H7 (cell line): Measurements from ENCODE around the gene SLC25A10. TPM values are rescaled to one million over a fixed set of nuclear protein-coding genes. Genes with fewer than 3 reads are reported as not detected.
"Not testable (repeated sequence)": the region's sequence is repeated elsewhere in the genome, so short reads cannot be mapped to it uniquely, and the experiment has no call there.

Source experiments
- DNase-seq: peaks from one replicate; pipeline ENCODE4 v3.0.0; 2012
- H3K27me3 ChIP-seq: 2 replicates; pipeline ENCODE4 v1.6.0; 2011; ENCODE audit warnings: mild to moderate bottlenecking, low read length; ENCODE audit not compliant: control insufficient read depth, insufficient read depth
- H3K36me3 ChIP-seq: replicated peaks from 2 replicates; pipeline ENCODE4 v1.5.1; 2011; ENCODE audit warnings: low read length; ENCODE audit not compliant: control insufficient read depth, insufficient read depth
- H3K4me3 ChIP-seq: 2 replicates; pipeline ENCODE4 v1.5.1; 2011; ENCODE audit warnings: low read depth, mild to moderate bottlenecking, control low read depth, low read length, moderate library complexity; ENCODE audit not compliant: insufficient read depth
- total RNA-seq: library from RNA; depleted of rRNA; stranded (reverse); fragments of >200 nt; shearing (Covaris generic); gene quantifications from 2 replicates; pipeline ENCODE4 v1.2.3, GENCODE V29; 2014; rRNA removed

The SLC25A10 gene
- total RNA-seq, 1 experiment from 2014 or later, result 56.7 TPM

- no peaks in the 10 kb centered on the region for H3K27me3 ChIP-seq
- H3K4me3 ChIP-seq, result no peak overlapping the region
- no peak for DNase-seq
- no peaks in the 10 kb centered on the region for H3K36me3 ChIP-seq
Observed at GRCh38 chr17:81737947-81738800, 26.1 kb downstream of the SLC25A10 start.

GRCh38 chr17:81738801-81739393, 26.8 kb downstream of the SLC25A10 start:
- no peaks in the 10 kb centered on the region for H3K36me3 ChIP-seq
- H3K4me3 ChIP-seq, result no peak overlapping the region
- H3K27me3 ChIP-seq, result no peaks in the 10 kb centered on the region
- no peak for DNase-seq

- not testable (repeated sequence) for H3K4me3 ChIP-seq, H3K27me3 ChIP-seq, DNase-seq, H3K36me3 ChIP-seq
Observed at GRCh38 chr17:81739593-81739992, 27.5 kb downstream of the SLC25A10 start.

- no peak for DNase-seq
- Histone ChIP-seq H3K36me3 (no peaks in the 10 kb centered on the region), H3K27me3 (no peaks in the 10 kb centered on the region), H3K4me3 (no peak overlapping the region)
Observed at GRCh38 chr17:81740395-81740961, 28.4 kb downstream of the SLC25A10 start.

- no peaks in the 10 kb centered on the region for H3K27me3 ChIP-seq
- no peak for DNase-seq
- H3K36me3 ChIP-seq, result no peaks in the 10 kb centered on the region
- no peak overlapping the region for H3K4me3 ChIP-seq
Observed at GRCh38 chr17:81741049-81741593, 29.0 kb downstream of the SLC25A10 start.

- Histone ChIP-seq H3K36me3 (no peaks in the 10 kb centered on the region), H3K27me3 (no peaks in the 10 kb centered on the region), H3K4me3 (no peak overlapping the region)
- no peak for DNase-seq
Observed at GRCh38 chr17:81741594-81742452, 29.7 kb downstream of the SLC25A10 start.

Other genes with a start within 250 kb of the SLC25A10 start
- gene ACTG1, start 199.5 kb upstream of the SLC25A10 start, total RNA-seq, result 5,543 and 5,789 TPM in 2 replicates
- gene FSCN2, start 183.9 kb upstream of the SLC25A10 start, total RNA-seq, result 0.33 TPM in 1 of 2 replicates, not detected in the other
- gene FAAP100, start 159.9 kb upstream of the SLC25A10 start, total RNA-seq, result 40.4 and 46.6 TPM in 2 replicates
- 64.5 and 77.1 TPM in 2 replicates for gene NPLOC4, start 75.2 kb upstream of the SLC25A10 start, total RNA-seq
- gene TSPAN10, start 75.1 kb upstream of the SLC25A10 start, total RNA-seq, result 0.48 and 0.76 TPM in 2 replicates
- 19.0 and 22.7 TPM in 2 replicates for gene PDE6G, start 55.7 kb upstream of the SLC25A10 start, total RNA-seq
- 100 and 115 TPM in 2 replicates for gene OXLD1, start 45.7 kb upstream of the SLC25A10 start, total RNA-seq
- 40.7 and 49.7 TPM in 2 replicates for gene CCDC137, start 45.5 kb upstream of the SLC25A10 start, total RNA-seq
- 47.4 and 74.6 TPM in 2 replicates for gene ARL16, start 28.5 kb upstream of the SLC25A10 start, total RNA-seq
- 119 and 133 TPM in 2 replicates for gene HGS, start 28.3 kb upstream of the SLC25A10 start, total RNA-seq
- 32.3 and 35.9 TPM in 2 replicates for gene MRPL12, start 8.9 kb upstream of the SLC25A10 start, total RNA-seq
- gene GCGR, start 91.9 kb downstream of the SLC25A10 start, total RNA-seq, result 0.07 and 0.11 TPM in 2 replicates
- gene MCRIP1, start 121.0 kb downstream of the SLC25A10 start, total RNA-seq, result 180 and 204 TPM in 2 replicates
- not detected in 2 replicates for gene PPP1R27, start 122.8 kb downstream of the SLC25A10 start, total RNA-seq
- gene P4HB, start 148.3 kb downstream of the SLC25A10 start, total RNA-seq, result 421 and 528 TPM in 2 replicates
- 127 and 158 TPM in 2 replicates for gene ARHGDIA, start 159.1 kb downstream of the SLC25A10 start, total RNA-seq
- gene ALYREF, start 179.3 kb downstream of the SLC25A10 start, total RNA-seq, result 195 and 271 TPM in 2 replicates
- 269 and 274 TPM in 2 replicates for gene ANAPC11, start 179.4 kb downstream of the SLC25A10 start, total RNA-seq
- gene NPB, start 190.0 kb downstream of the SLC25A10 start, total RNA-seq, result 0.85 and 0.94 TPM in 2 replicates
- gene PCYT2, start 199.1 kb downstream of the SLC25A10 start, total RNA-seq, result 21.0 and 37.0 TPM in 2 replicates
- 19.0 and 21.4 TPM in 2 replicates for gene SIRT7, start 205.9 kb downstream of the SLC25A10 start, total RNA-seq
- gene MAFG, start 215.5 kb downstream of the SLC25A10 start, total RNA-seq, result 27.0 and 31.7 TPM in 2 replicates
- gene PYCR1, start 225.0 kb downstream of the SLC25A10 start, total RNA-seq, result 267 and 298 TPM in 2 replicates
- 0.24 and 0.30 TPM in 2 replicates for gene MYADML2, start 234.9 kb downstream of the SLC25A10 start, total RNA-seq
- gene NOTUM, start 248.9 kb downstream of the SLC25A10 start, total RNA-seq, result 2.0 and 2.3 TPM in 2 replicates